WTC11 (cell line): ENCODE data around the gene TMEM141. TPM values are rescaled to one million over a fixed set of nuclear protein-coding genes. Genes with fewer than 3 reads are reported as not detected.

Source experiments
- ATAC-seq: fragments of 200-7000 bp; cut with Tn5 transposase; 2 replicates; pipeline ENCODE4 v1.10.0; 2021; ENCODE audit warnings: mild to moderate bottlenecking, moderate library complexity
- CTCF ChIA-PET: fragments of 300-600 bp; sonication (Branson Sonifier 250); formaldehyde crosslinking; loops from one replicate; lab custom pipeline; 2021; ENCODE audit warnings: antibody characterized with exemption; lab: Charles Lee
- POLR2A ChIA-PET: fragments of 350-600 bp; sonication (Branson Sonifier 250); formaldehyde crosslinking; loops from one replicate; lab custom pipeline; 2021; ENCODE audit warnings: antibody characterized with exemption; lab: Charles Lee
- DNase-seq: peaks from one replicate; pipeline ENCODE4 v3.0.0; 2021; ENCODE audit warnings: low spot score
- H3K27ac Mint-ChIP-seq: 2 replicates; pipeline ENCODE4 v1.8.0; 2021; ENCODE audit warnings: mixed read lengths
- H3K27me3 Mint-ChIP-seq: 2 replicates; pipeline ENCODE4 v1.8.0; 2021; ENCODE audit warnings: low read depth, mild to moderate bottlenecking, moderate library complexity, mixed read lengths
- H3K36me3 Mint-ChIP-seq: 2 replicates; pipeline ENCODE4 v1.8.0; 2021; ENCODE audit warnings: mixed read lengths
- H3K4me1 Mint-ChIP-seq: 2 replicates; pipeline ENCODE4 v1.8.0; 2022; ENCODE audit warnings: mixed read lengths
- H3K4me3 Mint-ChIP-seq: 2 replicates; pipeline ENCODE4 v1.8.0; 2021; ENCODE audit warnings: mild to moderate bottlenecking, moderate library complexity, mixed read lengths
- H3K9me3 Mint-ChIP-seq: 2 replicates; pipeline ENCODE4 v1.8.0; 2021; ENCODE audit warnings: mixed read lengths
- AR ChIP-seq: fragments of 250-450 bp; sonication (Bioruptor Pico); IDR thresholded peaks from 2 replicates; pipeline ENCODE4 v1.9.0; 2021; ENCODE audit warnings: mild to moderate bottlenecking
- ARID4B ChIP-seq: sonication (generic); formaldehyde crosslinking; IDR thresholded peaks from 2 replicates; pipeline ENCODE4 v1.8.0; 2023; ENCODE audit warnings: missing genetic modification reagents, mild to moderate bottlenecking, borderline replicate concordance
- FOXJ3 ChIP-seq: sonication (generic); formaldehyde crosslinking; IDR thresholded peaks from 2 replicates; pipeline ENCODE4 v1.9.0; 2021; ENCODE audit warnings: missing genetic modification reagents, mild to moderate bottlenecking, borderline replicate concordance
- FOXK1 ChIP-seq: sonication (generic); formaldehyde crosslinking; IDR thresholded peaks from 2 replicates; pipeline ENCODE4 v1.8.0; 2022; ENCODE audit warnings: mild to moderate bottlenecking, moderate library complexity, missing genetic modification reagents
- FOXP1 ChIP-seq: sonication (generic); formaldehyde crosslinking; IDR thresholded peaks from 2 replicates; pipeline ENCODE4 v1.8.0; 2022; ENCODE audit warnings: missing genetic modification reagents, mild to moderate bottlenecking, moderate library complexity, borderline replicate concordance
- GTF2I ChIP-seq: fragments of 250-450 bp; sonication (Bioruptor Pico); conservative IDR thresholded peaks from 2 replicates; pipeline ENCODE4 v1.4.0; 2021; ENCODE audit warnings: mild to moderate bottlenecking
- HMGXB4 ChIP-seq: sonication (generic); formaldehyde crosslinking; IDR thresholded peaks from 2 replicates; pipeline ENCODE4 v1.8.1; 2023; ENCODE audit warnings: mild to moderate bottlenecking, moderate library complexity, missing genetic modification reagents
- IRF2 ChIP-seq: sonication (generic); formaldehyde crosslinking; IDR thresholded peaks from 2 replicates; pipeline ENCODE4 v1.8.0; 2022; ENCODE audit warnings: low read depth, missing genetic modification reagents, borderline replicate concordance
- NFYB ChIP-seq: sonication (generic); formaldehyde crosslinking; conservative IDR thresholded peaks from 2 replicates; pipeline ENCODE4 v1.8.0; 2022; ENCODE audit warnings: low read depth, missing genetic modification reagents
- NR2C2 ChIP-seq: sonication (generic); formaldehyde crosslinking; IDR thresholded peaks from 2 replicates; pipeline ENCODE4 v1.8.0; 2022; ENCODE audit warnings: mild to moderate bottlenecking, missing genetic modification reagents
- ZNF219 ChIP-seq: sonication (generic); formaldehyde crosslinking; IDR thresholded peaks from 2 replicates; pipeline ENCODE4 v1.8.0; 2023; ENCODE audit warnings: missing genetic modification reagents, mild to moderate bottlenecking, borderline replicate concordance
- ZNF317 ChIP-seq: sonication (generic); formaldehyde crosslinking; IDR thresholded peaks from 2 replicates; pipeline ENCODE4 v1.8.1; 2023; ENCODE audit warnings: low read depth, mild to moderate bottlenecking, moderate library complexity, missing genetic modification reagents, borderline replicate concordance
- total RNA-seq: library from RNA; stranded (reverse); gene quantifications from 3 replicates; pipeline ENCODE4 v1.2.3, GENCODE V29; 2021
- TF ChIP-seq, protein P1 (sequence below): sonication (generic); formaldehyde crosslinking; IDR thresholded peaks from 2 replicates; pipeline ENCODE4 v1.8.0; 2022; ENCODE audit warnings: mild to moderate bottlenecking, missing genetic modification reagents

The TMEM141 gene
- total RNA-seq, 1 experiment from 2014 or later, result 72.0 TPM

GRCh38 chr9:136753371-136754058, 37.6 kb upstream of the TMEM141 start:
- Mint-ChIP-seq H3K9me3 (peaks cover 33% of the 10 kb centered on the region), H3K4me3 (no peak overlapping the region), H3K4me1 (no peaks in the 10 kb centered on the region), H3K27me3 (peaks cover 3% of the 10 kb centered on the region; the same call in 1 of the 2 replicates), H3K27ac (no peak overlapping the region), H3K36me3 (peaks cover 11% of the 10 kb centered on the region)
- DNase-seq (no peak), ATAC-seq (no peak)
- ChIA-PET CTCF (interaction anchor here (1.0 to 1.7 kb wide), 2 partner anchors 9 to 10 kb away, joined by 3 to 11 read pairs; no protein-coding TSS in a partner anchor), POLR2A (no interaction called here)
- TF ChIP-seq HMGXB4 (no peak), FOXP1 (CRISPR knock-in tag) (no peak), GTF2I (no peak), ZNF219 (CRISPR knock-in tag) (no peak), NFYB (CRISPR knock-in tag) (no peak), NR2C2 (CRISPR knock-in tag) (no peak), FOXK1 (CRISPR knock-in tag) (no peak), ARID4B (CRISPR knock-in tag) (no peak), ZNF317 (no peak), IRF2 (CRISPR knock-in tag) (no peak)
- TF ChIP-seq, protein P1, sequence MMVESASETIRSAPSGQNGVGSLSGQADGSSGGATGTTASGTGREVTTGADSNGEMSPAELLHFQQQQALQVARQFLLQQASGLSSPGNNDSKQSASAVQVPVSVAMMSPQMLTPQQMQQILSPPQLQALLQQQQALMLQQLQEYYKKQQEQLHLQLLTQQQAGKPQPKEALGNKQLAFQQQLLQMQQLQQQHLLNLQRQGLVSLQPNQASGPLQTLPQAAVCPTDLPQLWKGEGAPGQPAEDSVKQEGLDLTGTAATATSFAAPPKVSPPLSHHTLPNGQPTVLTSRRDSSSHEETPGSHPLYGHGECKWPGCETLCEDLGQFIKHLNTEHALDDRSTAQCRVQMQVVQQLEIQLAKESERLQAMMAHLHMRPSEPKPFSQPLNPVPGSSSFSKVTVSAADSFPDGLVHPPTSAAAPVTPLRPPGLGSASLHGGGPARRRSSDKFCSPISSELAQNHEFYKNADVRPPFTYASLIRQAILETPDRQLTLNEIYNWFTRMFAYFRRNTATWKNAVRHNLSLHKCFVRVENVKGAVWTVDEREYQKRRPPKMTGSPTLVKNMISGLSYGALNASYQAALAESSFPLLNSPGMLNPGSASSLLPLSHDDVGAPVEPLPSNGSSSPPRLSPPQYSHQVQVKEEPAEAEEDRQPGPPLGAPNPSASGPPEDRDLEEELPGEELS (CRISPR knock-in tag), result no peak

DNA sequence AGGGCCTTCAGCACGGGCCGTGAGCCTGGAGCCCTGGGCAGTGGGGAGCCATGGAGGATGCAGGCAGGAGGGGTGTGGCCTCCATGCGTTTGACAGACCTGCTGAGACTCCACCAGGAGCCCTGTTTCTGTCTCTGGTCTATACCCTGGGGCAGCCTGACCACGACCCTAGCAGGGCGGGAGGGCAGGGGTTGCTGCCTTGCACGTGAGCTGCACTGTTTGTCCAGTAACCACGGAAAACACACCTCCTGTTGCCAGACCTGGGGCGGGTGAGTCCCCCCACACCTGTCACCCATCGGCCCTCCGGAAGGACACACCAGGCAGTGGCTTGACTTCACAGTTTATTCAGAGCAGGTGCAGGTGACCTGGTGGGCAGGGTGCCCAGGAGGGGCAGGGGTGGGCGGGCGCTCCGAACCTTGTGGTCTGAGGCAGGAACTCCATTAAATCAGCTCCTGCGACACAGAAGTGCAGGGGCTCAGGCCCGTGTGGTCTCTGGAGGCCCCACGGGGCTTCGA, 37.0 kb upstream of the TMEM141 start:
- no peak for ATAC-seq
- peaks cover 11% of the 10 kb centered on the region for H3K36me3 Mint-ChIP-seq
- ChIA-PET CTCF (interaction anchor here (1.0 to 1.7 kb wide), 5 partner anchors 9 to 26 kb away, joined by 3 to 11 read pairs (median 4); no protein-coding TSS in a partner anchor), POLR2A (no interaction called here)
- TF ChIP-seq FOXJ3, result no peak
- no peak for TF ChIP-seq ZNF317
- no peak for TF ChIP-seq AR
- no peak overlapping the region for H3K4me3 Mint-ChIP-seq
- no peak overlapping the region for H3K27ac Mint-ChIP-seq
- peaks cover 3% of the 10 kb centered on the region; the same call in 1 of the 2 replicates for H3K27me3 Mint-ChIP-seq
- H3K9me3 Mint-ChIP-seq, result peaks cover 33% of the 10 kb centered on the region
- H3K4me1 Mint-ChIP-seq, result no peaks in the 10 kb centered on the region
- DNase-seq, result no peak
